H1 (cell line): ENCODE measurements around the gene ALK. TPM values are rescaled to one million over a fixed set of nuclear protein-coding genes. Genes with fewer than 3 reads are reported as not detected.

Experiments used
- CTCF ChIA-PET: fragments of 300-600 bp; sonication (Branson Sonifier 250); formaldehyde crosslinking; loops from one replicate; lab custom pipeline; 2021; ENCODE audit not compliant: partially characterized antibody; lab: Charles Lee
- POLR2A ChIA-PET: fragments of 300-600 bp; sonication (Branson Sonifier 250); formaldehyde crosslinking; loops from one replicate; lab custom pipeline; 2021; ENCODE audit warnings: inconsistent platforms; ENCODE audit not compliant: partially characterized antibody; lab: Charles Lee
- DNase-seq, 2 experiments: peaks; one replicate each; pipeline versions ENCODE4 v3.0.0 to v3.0.0-alpha.2; 2010 to 2022; ENCODE audit warnings: low spot score in 2 of 2, low read depth in 1 of 2, mixed read lengths in 1 of 2
- FAIRE-seq: peaks from 2 replicates; lab custom pipeline; 2011; peaks lifted over from hg19 to GRCh38; lab: Jason Lieb, UNC
- H2AFZ ChIP-seq: 2 replicates; pipeline ENCODE4 v1.8.1; 2012; ENCODE audit warnings: low read length, inconsistent platforms
- H2AK5ac ChIP-seq: 2 replicates; pipeline ENCODE4 v1.6.1; 2013; ENCODE audit warnings: low read depth, low read length
- H2BK120ac ChIP-seq: replicated peaks from 2 replicates; pipeline ENCODE3; 2013; ENCODE audit warnings: low read depth, low read length, inconsistent platforms
- H2BK12ac ChIP-seq: 2 replicates; pipeline ENCODE4 v1.6.1; 2013; ENCODE audit warnings: low read depth, low read length
- H2BK15ac ChIP-seq: 2 replicates; pipeline ENCODE4 v1.6.1; 2013; ENCODE audit warnings: low read length
- H2BK20ac ChIP-seq: 2 replicates; pipeline ENCODE4 v1.6.1; 2013; ENCODE audit warnings: low read length
- H2BK5ac ChIP-seq: 2 replicates; pipeline ENCODE4 v1.6.1; 2013; ENCODE audit warnings: low read depth, low read length
- H3K14ac ChIP-seq: 2 replicates; pipeline ENCODE4 v1.6.1; 2013; ENCODE audit warnings: inconsistent platforms; ENCODE audit not compliant: insufficient read length
- H3K18ac ChIP-seq: 2 replicates; pipeline ENCODE4 v1.6.1; 2013; ENCODE audit warnings: low read length; ENCODE audit errors: extremely low read depth
- H3K23ac ChIP-seq: 2 replicates; pipeline ENCODE4 v1.6.1; 2013; ENCODE audit warnings: inconsistent platforms; ENCODE audit not compliant: insufficient read length
- H3K23me2 ChIP-seq: 2 replicates; pipeline ENCODE4 v1.6.1; 2013; ENCODE audit warnings: low read depth, low read length
- H3K27ac ChIP-seq: 2 replicates; pipeline ENCODE4 v1.6.1; 2011; ENCODE audit warnings: low read depth, low read length, inconsistent platforms
- H3K27me3 ChIP-seq, 4 experiments: replicated peaks in 1 of 4; 1 replicate in 1 of 4; 2 replicates in 3 of 4; pipeline versions ENCODE4 v1.6.1 to v1.8.1; 2011 to 2013; ENCODE audit warnings: low read length in 3 of 4, mild to moderate bottlenecking in 3 of 4, inconsistent platforms in 2 of 4, mixed read lengths in 2 of 4, moderate library complexity in 1 of 4; ENCODE audit not compliant: control insufficient read depth in 3 of 4, insufficient read depth in 3 of 4; ENCODE audit errors: extremely low read depth in 1 of 4
- H3K36me3 ChIP-seq, 4 experiments: 2 replicates each; pipeline versions ENCODE4 v1.6.1 to v1.8.1; 2011 to 2013; ENCODE audit warnings: mild to moderate bottlenecking in 4 of 4, low read length in 3 of 4, moderate library complexity in 2 of 4, control low read depth in 1 of 4, inconsistent platforms in 1 of 4; ENCODE audit not compliant: insufficient read depth in 4 of 4, control insufficient read depth in 2 of 4
- H3K4ac ChIP-seq: replicated peaks from 2 replicates; pipeline ENCODE3; 2013; ENCODE audit warnings: low read length, low read depth, mixed read lengths, inconsistent platforms; ENCODE audit not compliant: insufficient read length
- H3K4me1 ChIP-seq, 4 experiments: replicated peaks in 1 of 4; 1 replicate in 1 of 4; 2 replicates in 3 of 4; pipeline versions ENCODE4 v1.6.1 to v1.8.1; 2011 to 2013; ENCODE audit warnings: low read length in 3 of 4, inconsistent platforms in 2 of 4, mixed read lengths in 1 of 4; ENCODE audit not compliant: insufficient read depth in 4 of 4, control insufficient read depth in 3 of 4
- H3K4me2 ChIP-seq, 2 experiments: 2 replicates each; pipeline versions ENCODE4 v1.6.1 to v1.8.1; 2011 to 2013; ENCODE audit warnings: low read depth in 2 of 2, low read length in 2 of 2, control low read depth in 1 of 2, inconsistent platforms in 1 of 2, mild to moderate bottlenecking in 1 of 2; ENCODE audit not compliant: insufficient read depth in 1 of 2
- H3K4me3 ChIP-seq, 4 experiments: fragments of 200-600, 300-600 bp in 1 of 4; sonication (generic), shearing (Covaris generic), sonication (Bioruptor Twin) in 1 of 4; 2 replicates each; pipeline versions ENCODE4 v1.5.1 to v1.8.1; 2011 to 2016; ENCODE audit warnings: low read length in 4 of 4, low read depth in 3 of 4, control low read depth in 2 of 4, inconsistent platforms in 2 of 4, mild to moderate bottlenecking in 2 of 4, mixed read lengths in 1 of 4, moderate library complexity in 1 of 4; ENCODE audit not compliant: insufficient read depth in 2 of 4; ENCODE audit errors: extremely low read depth in 1 of 4
- H3K56ac ChIP-seq: replicated peaks from 2 replicates; pipeline ENCODE3; 2013; ENCODE audit warnings: low read depth, mild to moderate bottlenecking, mixed read lengths, low read length, inconsistent platforms; ENCODE audit not compliant: insufficient read length
- H3K79me1 ChIP-seq: 2 replicates; pipeline ENCODE4 v1.6.1; 2013; ENCODE audit warnings: low read depth, low read length, control low read depth
- H3K79me2 ChIP-seq, 2 experiments: 2 replicates each; pipeline versions ENCODE4 v1.6.1 to v1.8.1; 2012 to 2013; ENCODE audit warnings: low read length in 2 of 2, mild to moderate bottlenecking in 2 of 2, inconsistent platforms in 1 of 2; ENCODE audit not compliant: insufficient read depth in 2 of 2, control insufficient read depth in 1 of 2
- H3K9ac ChIP-seq, 4 experiments: replicated peaks in 1 of 4; 1 replicate in 1 of 4; 2 replicates in 3 of 4; pipeline versions ENCODE4 v1.6.1 to v1.8.1; 2011 to 2013; ENCODE audit warnings: low read depth in 3 of 4, low read length in 3 of 4, control low read depth in 2 of 4, mild to moderate bottlenecking in 2 of 4, moderate library complexity in 2 of 4, inconsistent platforms in 1 of 4; ENCODE audit errors: extremely low read depth in 1 of 4
- H3K9me3 ChIP-seq, 2 experiments: 2 replicates each; pipeline versions ENCODE4 v1.6.1 to v1.8.1; 2012 to 2013; ENCODE audit warnings: mild to moderate bottlenecking in 2 of 2, moderate library complexity in 2 of 2, control low read depth in 1 of 2, inconsistent platforms in 1 of 2, low read depth in 1 of 2, low read length in 1 of 2, mixed read lengths in 1 of 2; ENCODE audit not compliant: insufficient read depth in 2 of 2
- H4K20me1 ChIP-seq, 2 experiments: replicated peaks in 1 of 2; 2 replicates each; pipeline versions ENCODE3 to v1.8.1; 2011 to 2013; ENCODE audit warnings: inconsistent platforms in 2 of 2, low read length in 2 of 2, mild to moderate bottlenecking in 1 of 2; ENCODE audit not compliant: insufficient read depth in 2 of 2, control insufficient read depth in 1 of 2
- H4K5ac ChIP-seq: 2 replicates; pipeline ENCODE4 v1.6.1; 2013; ENCODE audit warnings: low read length, low read depth, mixed read lengths, inconsistent platforms; ENCODE audit not compliant: insufficient read length
- H4K8ac ChIP-seq: 2 replicates; pipeline ENCODE4 v1.8.0; 2013; ENCODE audit warnings: mild to moderate bottlenecking, moderate library complexity, low read length, inconsistent platforms; ENCODE audit not compliant: insufficient read depth; ENCODE audit errors: extremely low read depth
- H4K91ac ChIP-seq: replicated peaks from 2 replicates; pipeline ENCODE3; 2013; ENCODE audit warnings: low read length, mixed read lengths, inconsistent platforms; ENCODE audit not compliant: insufficient read length
- ASH2L ChIP-seq: fragments of 200-600, 300-600 bp; sonication (generic); IDR thresholded peaks from one replicate; pipeline ENCODE4 v1.7.1; 2017; ENCODE audit warnings: low read length
- BACH1 ChIP-seq: IDR thresholded peaks from 2 replicates; pipeline ENCODE4 v1.6.1; 2012; ENCODE audit warnings: low read length, improper control_type of control experiment
- BRCA1 ChIP-seq: IDR thresholded peaks from 2 replicates; pipeline ENCODE4 v1.6.1; 2012; ENCODE audit warnings: low read depth, low read length, improper control_type of control experiment
- CREB1 ChIP-seq: IDR thresholded peaks from 2 replicates; pipeline ENCODE4 v1.6.1; 2012; ENCODE audit warnings: inconsistent platforms
- JUND ChIP-seq: IDR thresholded peaks from 2 replicates; pipeline ENCODE4 v1.6.1; 2011; ENCODE audit warnings: mild to moderate bottlenecking, improper control_type of control experiment, low read length
- NANOG ChIP-seq: IDR thresholded peaks from 2 replicates; pipeline ENCODE4 v1.6.1; 2011; ENCODE audit warnings: low read length, low read depth, mild to moderate bottlenecking, inconsistent platforms; ENCODE audit not compliant: insufficient read depth, poor library complexity, severe bottlenecking
- POLR2A ChIP-seq, 2 experiments: IDR thresholded peaks; 1 replicate in 1 of 2; 2 replicates in 1 of 2; pipeline ENCODE4 v1.6.1; 2011; ENCODE audit warnings: low read depth in 2 of 2, low read length in 2 of 2, mild to moderate bottlenecking in 2 of 2; ENCODE audit errors: control extremely low read depth in 1 of 2
- RBBP5 ChIP-seq: IDR thresholded peaks from 2 replicates; pipeline ENCODE4 v1.7.1; 2012; ENCODE audit warnings: low read depth, mild to moderate bottlenecking, inconsistent platforms, low read length, moderate library complexity, borderline replicate concordance
- SIRT6 ChIP-seq: IDR thresholded peaks from one replicate; pipeline ENCODE4 v1.7.1; 2012; ENCODE audit warnings: low read length, inconsistent platforms
- SP1 ChIP-seq: IDR thresholded peaks from 2 replicates; pipeline ENCODE4 v1.6.1; 2011; ENCODE audit warnings: low read depth, low read length
- SP2 ChIP-seq: IDR thresholded peaks from 2 replicates; pipeline ENCODE4 v1.6.1; 2012; ENCODE audit warnings: mild to moderate bottlenecking, low read length, inconsistent platforms
- SP4 ChIP-seq: IDR thresholded peaks from 2 replicates; pipeline ENCODE4 v1.6.1; 2012; ENCODE audit warnings: low read length, inconsistent platforms
- TAF1 ChIP-seq: IDR thresholded peaks from 2 replicates; pipeline ENCODE4 v1.6.1; 2011; ENCODE audit warnings: mild to moderate bottlenecking, low read depth, low read length
- TEAD4 ChIP-seq: IDR thresholded peaks from 2 replicates; pipeline ENCODE4 v1.6.1; 2012; ENCODE audit warnings: low read depth, low read length, inconsistent platforms, mixed read lengths
- WGBS, 2 experiments: shearing (Covaris generic) in 1 of 2; methylation state at CpG; one replicate each; pipeline versions ENCODE4 v1.1.6 to v1.1.7; 2013 to 2015; ENCODE audit warnings: low lambda C conversion rate in 2 of 2, mixed read lengths in 2 of 2, inconsistent platforms in 1 of 2, low coverage in 1 of 2, missing lambda C conversion rate in 1 of 2; ENCODE audit not compliant: insufficient replicate concordance in 2 of 2, insufficient coverage in 1 of 2, insufficient read length in 1 of 2; ENCODE audit errors: extremely low coverage in 1 of 2, missing lambda C conversion rate in 1 of 2; 5-methylcytosine and 5-hydroxymethylcytosine counted together
- polyA plus RNA-seq, 7 experiments: library from polyadenylated mRNA; depleted of rRNA in 3 of 7; stranded (reverse) in 5 of 7; unstranded in 2 of 7; fragments of >200 nt in 5 of 7; fragments of 200-250 nt in 2 of 7; gene quantifications; 1 replicate in 5 of 7; 2 replicates in 1 of 7; 4 replicates in 1 of 7; pipeline versions ENCODE4 v1.2.1 to v1.2.3, GENCODE V29; 2011 to 2013; ENCODE audit warnings: missing spikeins in 2 of 7, mixed read lengths in 2 of 7
- total RNA-seq: library from RNA; stranded (reverse); fragmentation: NEBNext Ultra II Directional; extraction: Animal tissue kit (Norgen Biotek cat#: 25700); gene quantifications from 2 replicates; pipeline ENCODE4 v1.2.1, GENCODE V29; 2021
- TF ChIP-seq, protein P1 (sequence below): IDR thresholded peaks from 2 replicates; pipeline ENCODE4 v1.6.1; 2012; ENCODE audit warnings: low read length, inconsistent platforms

The ALK gene
- total and polyA plus RNA-seq, 2 of the 8 experiments (the other 6 are each of a cell fraction or from before 2014, with no cell fraction given): 0.02 to 0.09 TPM

DNA sequence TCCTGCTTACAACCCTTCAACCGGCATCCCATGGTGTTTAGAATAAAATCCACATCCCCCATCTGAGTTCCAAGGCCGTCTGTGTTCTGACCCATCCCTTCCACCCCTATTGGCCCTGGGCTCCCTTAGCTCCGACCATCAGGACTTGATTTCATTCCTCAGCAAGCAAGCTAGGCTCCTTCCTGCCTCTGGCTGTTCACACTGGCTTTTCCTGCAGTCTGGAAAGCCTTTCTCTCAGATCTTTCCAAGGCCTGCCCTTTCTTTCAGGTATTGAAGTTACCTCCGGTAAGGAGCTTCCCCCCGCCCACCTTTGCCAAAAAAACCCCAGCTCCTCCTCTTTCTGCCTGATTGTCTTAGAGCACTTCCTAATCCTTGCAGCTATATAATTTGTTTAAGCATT is 719.4 kb downstream of the ALK start:
- H4K91ac ChIP-seq: no peak overlapping the region
- H4K5ac ChIP-seq: no peak overlapping the region
- H3K9me3 ChIP-seq: no peaks in the 10 kb centered on the region
- H3K23ac ChIP-seq: no peak overlapping the region
- WGBS, 2 experiments: 37% methylated on average over 5 of the region's 5 CpGs; no CpG with 5 or more reads in 1 of the 2 experiments
- H3K18ac ChIP-seq: no peak overlapping the region; the same call in 1 of the 2 replicates
- no peaks in the 10 kb centered on the region for H3K79me2 ChIP-seq
- DNase-seq: no peak
- H3K79me1 ChIP-seq: no peaks in the 10 kb centered on the region
- no peaks in the 10 kb centered on the region for H3K36me3 ChIP-seq
- ChIA-PET POLR2A (no interaction called here), CTCF (interaction anchor here (0.6 to 2.5 kb wide), 9 partner anchors 11 to 546 kb away, joined by 3 to 10 read pairs (median 4); no protein-coding TSS in a partner anchor)
- H3K4ac ChIP-seq: no peak overlapping the region
- no peak overlapping the region for H3K56ac ChIP-seq
- no peak overlapping the region for H4K8ac ChIP-seq
- H3K9ac ChIP-seq: no peak overlapping the region; a peak in 1 of 7 replicates
- no peaks in the 10 kb centered on the region for H3K27me3 ChIP-seq
- H3K4me3 ChIP-seq: peak overlapping the region in 1 of 4 experiments; percentile 24; a peak in 1 of 8 replicates
- H4K20me1 ChIP-seq: no peaks in the 10 kb centered on the region
- no peaks in the 10 kb centered on the region; the same call in 1 of the 2 replicates for H3K23me2 ChIP-seq
- no peak overlapping the region for H2BK5ac ChIP-seq
- H2BK20ac ChIP-seq: no peak overlapping the region
- H3K27ac ChIP-seq: no peak overlapping the region
- no peak overlapping the region for H2BK15ac ChIP-seq
- H2BK120ac ChIP-seq: no peak overlapping the region
- H2AK5ac ChIP-seq: no peak overlapping the region
- peak overlapping the region in 1 of 2 experiments; percentile 39; a peak in 2 of 4 replicates for H3K4me2 ChIP-seq
- peak; percentile 71 for FAIRE-seq
- no peak overlapping the region for H2BK12ac ChIP-seq
- H3K4me1 ChIP-seq: no peaks in the 10 kb centered on the region; a peak in 1 of 7 replicates
- H3K14ac ChIP-seq: no peak overlapping the region
- H2AFZ ChIP-seq: peak overlapping the region; percentile 59; the same call in 1 of the 2 replicates
- TF ChIP-seq TEAD4 (no peak), SP2 (no peak), NANOG (no peak), JUND (no peak), ASH2L (no peak), SIRT6 (no peak), BACH1 (no peak), TAF1 (no peak), SP1 (no peak), SP4 (no peak), RBBP5 (no peak), POLR2A (IDR thresholded peaks at IDR 0.05; ENCODE audit: control extremely low read depth in 1 of 2, low read depth in 2 of 2, low read length in 2 of 2) (no peak), CREB1 (no peak), BRCA1 (no peak)
- TF ChIP-seq, protein P1, sequence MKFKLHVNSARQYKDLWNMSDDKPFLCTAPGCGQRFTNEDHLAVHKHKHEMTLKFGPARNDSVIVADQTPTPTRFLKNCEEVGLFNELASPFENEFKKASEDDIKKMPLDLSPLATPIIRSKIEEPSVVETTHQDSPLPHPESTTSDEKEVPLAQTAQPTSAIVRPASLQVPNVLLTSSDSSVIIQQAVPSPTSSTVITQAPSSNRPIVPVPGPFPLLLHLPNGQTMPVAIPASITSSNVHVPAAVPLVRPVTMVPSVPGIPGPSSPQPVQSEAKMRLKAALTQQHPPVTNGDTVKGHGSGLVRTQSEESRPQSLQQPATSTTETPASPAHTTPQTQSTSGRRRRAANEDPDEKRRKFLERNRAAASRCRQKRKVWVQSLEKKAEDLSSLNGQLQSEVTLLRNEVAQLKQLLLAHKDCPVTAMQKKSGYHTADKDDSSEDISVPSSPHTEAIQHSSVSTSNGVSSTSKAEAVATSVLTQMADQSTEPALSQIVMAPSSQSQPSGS: no peak
